Right lobe of liver (tissue), 4 donors: ENCODE measurements around the gene TMEM50B.

Experiments
- CTCF ChIP-seq, 4 donors: fragments of 200-600 bp in 3 of 4; fragments of 450-650 bp in 1 of 4; IDR thresholded peaks; one replicate each; pipeline versions ENCODE4 v1.5.1 to v1.8.0; 2016 to 2022; ENCODE audit warnings: antibody characterized with exemption in 4 of 4, mild to moderate bottlenecking in 2 of 4
- POLR2A ChIP-seq: fragments of 450-650 bp; IDR thresholded peaks from one replicate; pipeline ENCODE4 v1.6.1; 2017; ENCODE audit warnings: antibody characterized with exemption, mild to moderate bottlenecking
- donor health status: DM: no; HTN: no; CAD: no.
- donor health status: DM: no; HTN: no; CAD: no.
- donor health status: DM: no; HTN: yes; CAD: no.

- no peak for TF ChIP-seq POLR2A
- TF ChIP-seq CTCF (IDR thresholded peaks at IDR 0.05) = no peak
Observed at GRCh38 chr21:33522297-33522952, 42.7 kb upstream of the TMEM50B start.
